ENCODE data around the gene ZNF276.

- TF ChIP-seq, protein P1, sequence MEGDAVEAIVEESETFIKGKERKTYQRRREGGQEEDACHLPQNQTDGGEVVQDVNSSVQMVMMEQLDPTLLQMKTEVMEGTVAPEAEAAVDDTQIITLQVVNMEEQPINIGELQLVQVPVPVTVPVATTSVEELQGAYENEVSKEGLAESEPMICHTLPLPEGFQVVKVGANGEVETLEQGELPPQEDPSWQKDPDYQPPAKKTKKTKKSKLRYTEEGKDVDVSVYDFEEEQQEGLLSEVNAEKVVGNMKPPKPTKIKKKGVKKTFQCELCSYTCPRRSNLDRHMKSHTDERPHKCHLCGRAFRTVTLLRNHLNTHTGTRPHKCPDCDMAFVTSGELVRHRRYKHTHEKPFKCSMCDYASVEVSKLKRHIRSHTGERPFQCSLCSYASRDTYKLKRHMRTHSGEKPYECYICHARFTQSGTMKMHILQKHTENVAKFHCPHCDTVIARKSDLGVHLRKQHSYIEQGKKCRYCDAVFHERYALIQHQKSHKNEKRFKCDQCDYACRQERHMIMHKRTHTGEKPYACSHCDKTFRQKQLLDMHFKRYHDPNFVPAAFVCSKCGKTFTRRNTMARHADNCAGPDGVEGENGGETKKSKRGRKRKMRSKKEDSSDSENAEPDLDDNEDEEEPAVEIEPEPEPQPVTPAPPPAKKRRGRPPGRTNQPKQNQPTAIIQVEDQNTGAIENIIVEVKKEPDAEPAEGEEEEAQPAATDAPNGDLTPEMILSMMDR (IDR thresholded peaks at IDR 0.05): no peak
- TF ChIP-seq EZH2 (IDR thresholded peaks at IDR 0.05; ENCODE audit: borderline replicate concordance, insufficient read depth, low read depth, low read length, poor library complexity, severe bottlenecking): no peak
Measured at GRCh38 chr16:89748076-89748475, 26.7 kb downstream of the ZNF276 start.

All from B cell (primary cell).